GF-D8 (cell line): ENCODE measurements around the gene GUCA2B.

Source experiments
- DNase-seq: peaks from one replicate; lab custom pipeline; 2025; lab: John Stamatoyannopoulos, UW

GUCA2B gene

DNA sequence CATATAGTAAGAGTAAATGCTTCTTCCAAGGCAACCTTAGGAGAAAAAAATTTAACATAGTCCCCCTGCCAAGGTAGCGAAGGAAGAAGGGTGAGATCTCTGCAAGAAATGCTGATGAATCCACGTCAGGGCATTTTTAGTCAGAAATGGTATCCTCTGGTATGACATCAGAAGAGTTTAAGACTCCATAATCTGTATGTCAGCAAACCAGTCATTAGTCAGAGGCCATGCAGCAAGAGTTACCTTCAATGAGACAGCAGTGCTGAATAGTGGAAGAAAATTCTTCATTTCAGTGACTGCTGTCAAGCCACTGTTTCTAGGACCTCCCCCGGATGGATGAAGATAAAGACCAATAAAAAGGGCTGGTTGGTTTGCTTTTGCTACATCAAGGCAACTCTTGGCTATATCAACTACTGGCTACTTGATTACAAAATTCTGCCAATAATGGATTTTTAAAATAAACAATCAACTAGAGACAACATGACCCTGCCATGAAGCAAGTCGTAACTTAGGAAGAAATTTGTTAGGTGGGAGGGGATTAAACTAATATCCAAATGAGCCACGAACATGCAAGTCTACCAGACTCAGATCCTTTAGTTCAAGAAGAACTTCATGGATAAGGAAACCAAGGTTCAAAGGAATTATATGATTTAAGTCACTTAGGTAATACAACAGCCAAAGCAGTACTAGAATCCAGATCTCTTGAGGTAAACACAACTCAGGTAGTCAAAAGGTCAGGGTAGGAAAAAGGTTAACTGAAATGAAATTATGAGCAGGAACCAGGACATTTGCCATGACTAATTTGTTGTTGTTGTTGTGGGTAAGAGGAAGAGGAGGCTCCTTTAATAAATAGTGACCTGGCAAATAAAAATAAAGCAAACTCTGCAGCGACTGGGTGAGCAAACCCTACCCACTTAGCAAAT is 37.0 kb downstream of the GUCA2B start:
- DNase-seq = no peak

DNA sequence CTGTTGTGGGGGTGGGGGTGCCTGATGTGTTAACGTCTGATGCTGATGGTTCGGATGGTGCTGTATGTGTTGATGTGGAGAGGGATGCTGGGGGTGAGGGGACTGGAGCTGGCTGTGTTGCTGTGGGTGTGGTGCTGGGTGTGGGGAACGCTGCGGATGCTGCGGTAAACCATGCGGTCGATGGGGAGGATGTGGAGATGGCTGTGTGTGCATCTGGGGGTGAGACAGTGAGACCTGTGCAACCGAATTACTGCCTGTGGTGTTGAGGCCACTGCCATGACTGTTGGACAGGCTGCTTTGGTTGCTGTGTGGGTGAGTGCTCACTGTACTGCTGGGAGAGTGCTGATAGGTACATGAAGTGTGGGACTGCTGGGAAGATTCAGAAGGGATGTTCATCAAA is 38.1 kb downstream of the GUCA2B start:
- DNase-seq = no peak

DNA sequence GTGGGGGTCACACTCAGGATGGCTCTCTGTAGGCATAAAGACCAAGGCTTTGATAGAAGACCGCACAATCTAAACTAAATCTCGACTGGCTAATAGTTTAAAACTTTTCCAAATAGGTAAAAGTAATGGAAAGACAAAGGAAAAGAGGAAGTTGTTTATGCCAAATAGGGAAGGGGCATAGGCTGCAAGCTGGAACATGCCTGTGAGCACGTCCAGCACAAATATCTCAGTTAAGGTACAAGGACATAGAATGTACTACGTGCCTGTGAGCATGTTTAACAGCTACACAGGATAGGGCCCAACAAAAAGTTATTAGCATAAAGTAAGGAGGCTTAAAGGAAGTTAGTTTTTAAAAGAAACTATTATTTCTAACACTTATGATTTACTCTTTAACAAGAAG is 38.9 kb downstream of the GUCA2B start:
- DNase-seq = no peak

DNA sequence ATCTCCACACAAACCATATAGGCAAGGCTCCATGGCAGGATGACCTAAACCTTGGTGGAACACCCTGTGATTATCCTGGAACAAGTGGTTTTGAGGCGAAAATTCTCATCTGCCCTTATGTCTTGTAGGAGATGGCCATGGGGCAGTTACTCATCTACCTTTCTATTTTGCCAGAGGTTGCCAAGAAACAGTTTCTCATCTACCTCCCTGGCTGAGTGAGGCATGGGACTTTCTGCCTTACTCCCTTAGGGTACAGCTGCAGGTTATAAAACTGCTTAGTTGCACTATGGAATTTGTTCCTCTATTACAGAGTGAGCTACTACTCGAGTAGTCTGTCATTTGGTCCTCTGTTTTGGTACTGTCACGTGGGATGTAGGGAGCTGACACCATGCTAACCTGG is 42.6 kb downstream of the GUCA2B start:
- DNase-seq = no peak

DNA sequence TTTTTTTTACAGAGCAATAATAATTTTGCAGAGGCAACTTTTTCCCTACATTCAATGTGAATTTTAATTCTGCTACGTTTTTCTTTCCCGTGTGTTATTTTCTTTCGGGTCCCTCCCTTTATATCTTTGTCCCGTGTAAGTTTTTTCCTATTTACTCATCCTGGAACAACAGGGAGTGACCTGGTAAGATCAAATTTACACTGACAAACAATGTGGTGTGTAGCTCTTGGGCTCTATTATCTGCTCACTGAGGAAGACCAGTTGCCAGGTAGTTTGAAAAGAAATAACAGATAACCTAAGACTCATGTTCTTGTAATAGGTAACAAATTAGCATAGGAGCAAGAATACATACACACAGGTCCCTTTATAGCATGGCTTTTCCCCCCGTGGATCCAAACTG is 45.0 kb downstream of the GUCA2B start:
- DNase-seq = no peak

DNA sequence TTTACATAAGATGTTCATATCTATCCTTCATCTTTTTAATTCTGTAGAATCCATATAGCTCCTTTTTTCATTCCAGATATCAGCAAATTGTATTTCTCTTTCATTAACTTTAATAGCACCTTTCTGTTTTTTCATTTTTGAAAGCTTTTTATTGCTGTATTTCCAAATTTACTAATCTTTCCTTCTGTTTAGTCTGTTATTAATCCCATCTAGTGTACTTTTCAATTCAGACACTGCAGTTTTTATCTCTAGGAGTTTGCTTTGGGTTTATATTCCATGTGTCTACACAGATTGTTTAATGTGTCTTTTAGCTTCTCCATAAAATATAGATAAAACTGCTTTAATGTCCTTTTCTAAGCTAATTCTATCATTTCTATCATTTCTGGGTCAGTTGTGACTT is 48.8 kb downstream of the GUCA2B start:
- no peak for DNase-seq
